HG03565 (cell line): ENCODE data around the gene DAB1.

ENCODE experiments used
- ATAC-seq: cut with Tn5 transposase; IDR thresholded peaks from one replicate; pipeline ENCODE4 v1.9.1; 2021; ENCODE audit warnings: mild to moderate bottlenecking, moderate library complexity; ENCODE audit not compliant: unreplicated experiment

Gene DAB1

GRCh38 chr1:56965191-56965590 lies 458.7 kb downstream of the DAB1 start:
- ATAC-seq: no peak

GRCh38 chr1:56964349-56965017 lies 459.4 kb downstream of the DAB1 start:
- ATAC-seq: no peak

GRCh38 chr1:56963667-56964066 lies 460.2 kb downstream of the DAB1 start:
- ATAC-seq: no peak

- no peak for ATAC-seq
These were observed 462.4 kb downstream of the DAB1 start for GRCh38 chr1:56961426-56961825.

GRCh38 chr1:56958526-56958925 lies 465.3 kb downstream of the DAB1 start:
- ATAC-seq: no peak

GRCh38 chr1:56957931-56958330 lies 465.9 kb downstream of the DAB1 start:
- ATAC-seq: no peak

GRCh38 chr1:56954664-56955063 lies 469.2 kb downstream of the DAB1 start:
- ATAC-seq: no peak

- no peak for ATAC-seq
These were observed 470.5 kb downstream of the DAB1 start for GRCh38 chr1:56953386-56953785.

- ATAC-seq: no peak
These were observed 471.4 kb downstream of the DAB1 start for GRCh38 chr1:56952501-56952900.

GRCh38 chr1:56948403-56949023 lies 475.3 kb downstream of the DAB1 start:
- ATAC-seq: no peak
